ENCODE results near the gene ASPDH.
"Not testable (repeated sequence)": the region's sequence is repeated elsewhere in the genome, so short reads cannot be mapped to it uniquely, and the experiment has no call there.

ASPDH gene

GRCh38 chr19:50476224-50476906 is 37.3 kb downstream of the ASPDH start, which contains the start of the genes EMC10 and GARIN5A:
EMC10 (plus strand) TSS chr19:50476507; CDS start chr19:50476545, 38 bp downstream.
GARIN5A (minus strand) TSS chr19:50476848; CDS start chr19:50476388, 460 bp downstream.
- peak; percentile 63 for DNase-seq

GRCh38 chr19:50475736-50476223 is 37.9 kb downstream of the ASPDH start:
- DNase-seq, result no peak

DNA sequence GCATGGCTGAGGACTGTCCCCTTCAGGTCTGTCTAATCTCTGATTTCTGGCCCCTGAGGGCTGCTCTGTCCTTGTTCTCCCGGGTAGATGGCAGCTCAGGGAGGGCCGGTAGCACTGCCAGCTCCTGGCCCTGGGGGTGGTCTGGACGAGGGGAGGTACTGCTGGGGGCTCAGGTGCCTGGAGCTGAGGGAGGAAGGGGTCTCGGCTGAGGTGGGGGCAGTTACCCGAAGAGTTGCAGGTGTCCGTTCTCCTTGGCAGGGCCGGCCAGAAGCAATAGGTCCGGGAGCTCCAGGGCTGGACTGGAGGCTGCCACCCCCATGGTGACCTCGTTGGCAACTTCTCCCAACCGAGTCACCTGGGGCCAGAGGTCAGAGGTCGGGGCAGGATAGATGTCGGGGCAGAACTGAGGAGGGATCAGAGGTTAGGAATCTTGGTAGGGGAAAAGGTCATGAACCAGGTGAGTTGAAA is 38.6 kb downstream of the ASPDH start:
- DNase-seq, result no peak

- DNase-seq, result not testable (repeated sequence)
Observed at GRCh38 chr19:50473336-50473735, 40.4 kb downstream of the ASPDH start.

DNA sequence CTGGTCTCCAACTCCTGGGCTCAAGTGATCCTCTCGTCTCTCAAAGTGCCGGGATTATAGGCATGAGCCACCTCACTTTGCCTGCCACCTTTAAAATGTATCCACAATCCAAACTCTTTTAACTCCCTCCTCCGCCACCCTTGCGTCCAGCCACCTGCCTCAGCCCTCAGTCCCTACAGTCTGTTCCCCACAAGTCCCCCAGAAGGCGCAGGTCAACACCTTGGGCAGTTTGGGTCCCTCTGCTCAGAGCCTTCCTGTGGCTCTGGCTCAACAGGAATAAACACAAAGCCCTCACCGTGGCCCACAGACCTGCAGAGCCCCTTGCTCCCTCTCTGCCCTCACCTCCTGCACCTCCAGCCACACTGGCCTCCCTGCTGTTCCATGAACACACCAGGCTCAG is 44.9 kb downstream of the ASPDH start:
- no peak for DNase-seq

DNA sequence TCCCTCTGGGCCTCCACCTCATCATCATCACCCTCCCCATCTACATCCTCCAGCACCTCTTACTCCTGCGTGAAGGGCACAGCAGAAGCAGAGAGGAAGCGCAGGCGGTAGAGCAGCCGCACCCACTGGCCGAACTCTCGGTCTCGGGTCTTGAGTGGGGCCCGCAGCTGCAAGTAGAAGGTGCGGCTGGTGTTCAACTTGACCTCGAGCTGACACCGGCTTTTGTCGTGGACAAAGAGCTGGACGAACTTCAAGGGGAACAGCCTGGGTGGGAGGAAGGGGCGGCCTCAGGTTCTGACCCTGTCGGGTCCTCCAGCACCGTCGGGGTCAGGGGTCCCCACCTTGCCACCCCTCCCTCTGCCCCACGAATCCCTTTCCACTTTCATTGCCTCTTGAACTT is 46.1 kb downstream of the ASPDH start:
- DNase-seq, result no peak

DNA sequence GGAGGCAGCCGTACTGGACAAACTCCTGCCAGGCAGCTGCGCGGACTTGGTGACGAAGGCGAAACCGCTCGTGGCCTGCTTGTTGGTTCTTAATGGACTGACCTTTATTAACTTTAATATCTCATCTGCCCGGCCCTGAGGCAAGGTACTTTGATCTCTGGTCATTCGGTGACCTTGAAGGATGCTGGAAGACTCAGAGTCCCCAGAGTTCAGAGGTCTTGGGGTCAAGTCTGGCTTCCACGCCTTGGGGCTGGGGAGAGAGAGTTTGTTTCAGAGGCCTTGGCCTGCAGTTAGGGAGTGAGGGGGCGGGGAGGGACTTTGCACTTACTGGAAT is 47.0 kb downstream of the ASPDH start:
- no peak for DNase-seq

DNA sequence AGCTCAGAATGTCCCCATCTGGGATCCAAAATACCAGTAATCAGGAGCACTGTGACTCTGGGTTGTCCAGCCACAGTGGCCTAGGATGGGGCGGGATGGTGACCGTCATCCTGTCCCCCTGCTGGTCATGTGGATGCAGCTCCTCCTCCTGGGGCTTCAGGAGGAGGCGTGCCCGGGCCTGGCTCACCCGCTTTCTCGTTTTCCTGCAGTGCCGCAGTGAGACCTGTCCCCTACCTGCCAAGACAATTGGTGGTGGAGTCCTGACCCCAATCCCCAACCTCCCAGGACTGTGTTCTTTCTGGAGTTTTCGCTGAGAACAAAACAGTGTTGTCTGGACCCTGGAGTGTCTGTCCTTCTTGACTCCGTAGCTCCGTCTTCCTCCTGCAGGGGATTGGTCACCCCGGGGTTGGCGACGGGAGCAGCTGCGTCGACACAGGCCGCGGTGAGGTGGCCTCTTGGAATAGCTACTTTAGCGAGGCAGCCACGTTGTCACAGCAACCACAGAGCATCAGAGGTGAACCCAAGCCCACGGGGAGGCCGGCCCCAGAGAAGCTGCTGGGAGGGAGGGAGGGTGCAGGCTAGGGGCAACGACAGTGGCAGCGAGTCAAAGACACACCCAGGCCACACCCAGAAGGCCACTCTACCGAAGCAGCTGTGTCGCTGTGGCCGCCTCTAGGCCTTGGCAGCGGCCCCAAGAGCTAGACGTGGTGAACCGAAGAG is 47.6 kb downstream of the ASPDH start:
- no peak for DNase-seq

GRCh38 chr19:50465000-50465399 is 48.7 kb downstream of the ASPDH start:
- no peak for DNase-seq

- DNase-seq, result no peak
Observed at GRCh38 chr19:50464348-50464747, 49.4 kb downstream of the ASPDH start.

- no peak for DNase-seq
Observed at GRCh38 chr19:50462970-50463369, 50.7 kb downstream of the ASPDH start.

All from NCI-H446 treated with DMSO at 0.1 percent for 48 hours (cell line).